ENCODE results near the gene TNIP1.

The TNIP1 gene

GRCh38 chr5:150999704-151000442, 81.0 kb downstream of the TNIP1 start:
- in situ Hi-C loops (cut with HindIII; ENCODE audit: low pct_unique_long_range_greater_than_20kb, low sequenced_read_pairs): no loop called here
- peak in 1 of 2 experiments; percentile 84 for DNase-seq (ENCODE audit: low read depth in 1 of 2, low spot score in 1 of 2)
- TF ChIP-seq JUND (IDR thresholded peaks at IDR 0.05; ENCODE audit: low read depth): no peak

- in situ Hi-C loops (cut with HindIII; ENCODE audit: low pct_unique_long_range_greater_than_20kb, low sequenced_read_pairs): no loop called here
- peak in 1 of 2 experiments; percentile 75 for DNase-seq (ENCODE audit: low read depth in 1 of 2, low spot score in 1 of 2)
- no peak for TF ChIP-seq JUND (IDR thresholded peaks at IDR 0.05; ENCODE audit: low read depth)
Observed at GRCh38 chr5:150993826-150994412, 86.9 kb downstream of the TNIP1 start.

GRCh38 chr5:150993422-150993821, 87.4 kb downstream of the TNIP1 start:
- no peak for TF ChIP-seq JUND (IDR thresholded peaks at IDR 0.05; ENCODE audit: low read depth)
- in situ Hi-C loops (cut with HindIII; ENCODE audit: low pct_unique_long_range_greater_than_20kb, low sequenced_read_pairs): no loop called here
- no peak for DNase-seq (ENCODE audit: low read depth in 1 of 2, low spot score in 1 of 2)

- in situ Hi-C loops (cut with HindIII; ENCODE audit: low pct_unique_long_range_greater_than_20kb, low sequenced_read_pairs): no loop called here
- no peak for TF ChIP-seq JUND (IDR thresholded peaks at IDR 0.05; ENCODE audit: low read depth)
- no peak for DNase-seq (ENCODE audit: low read depth in 1 of 2, low spot score in 1 of 2)
Observed at GRCh38 chr5:150992705-150993104, 88.1 kb downstream of the TNIP1 start.

DNA sequence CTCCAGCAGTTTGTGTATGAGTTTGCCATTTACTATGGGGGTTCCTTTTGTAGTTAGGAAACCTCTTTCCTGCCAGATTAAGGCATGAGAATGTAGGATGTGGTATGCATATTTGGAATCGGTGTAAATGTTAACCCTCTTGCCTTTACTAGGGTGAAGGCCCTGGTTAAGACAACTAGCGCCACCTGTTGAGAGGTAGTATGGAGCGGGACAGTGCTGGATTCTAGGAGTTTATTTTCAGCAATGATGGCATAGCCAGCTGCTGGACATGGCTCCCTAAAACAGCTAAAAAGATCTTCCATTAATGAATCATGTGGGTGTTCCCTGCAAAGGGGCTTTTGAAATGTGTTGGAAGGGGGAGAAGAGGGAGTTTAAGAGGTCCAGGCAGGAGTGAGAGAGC, 91.1 kb downstream of the TNIP1 start:
- DNase-seq (ENCODE audit: low read depth in 1 of 2, low spot score in 1 of 2): peak in 1 of 2 experiments; percentile 46
- in situ Hi-C loops (cut with HindIII; ENCODE audit: low pct_unique_long_range_greater_than_20kb, low sequenced_read_pairs): no loop called here
- no peak for TF ChIP-seq JUND (IDR thresholded peaks at IDR 0.05; ENCODE audit: low read depth)

DNA sequence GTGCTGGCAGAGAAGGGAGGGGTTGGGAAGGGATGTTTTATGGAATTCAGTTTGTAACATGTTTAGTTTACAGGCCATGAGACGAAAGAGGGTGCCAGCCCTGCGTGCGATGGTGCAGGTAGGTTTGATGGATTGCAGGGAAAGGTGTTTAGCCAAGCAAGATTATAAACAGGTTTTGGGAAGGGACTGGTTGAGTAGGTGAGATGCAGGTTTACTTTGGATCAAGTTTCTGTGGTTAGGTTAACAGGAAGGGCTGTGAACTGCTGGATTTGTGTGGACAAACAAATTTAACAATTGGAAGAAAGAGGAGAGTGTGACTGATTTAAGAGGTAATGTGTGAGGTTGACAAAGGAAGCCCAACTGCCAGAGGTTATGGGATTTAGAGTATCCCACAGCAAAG, 93.1 kb downstream of the TNIP1 start:
- no peak for TF ChIP-seq JUND (IDR thresholded peaks at IDR 0.05; ENCODE audit: low read depth)
- DNase-seq (ENCODE audit: low read depth in 1 of 2, low spot score in 1 of 2): peak in 1 of 2 experiments; percentile 89
- in situ Hi-C loops (cut with HindIII; ENCODE audit: low pct_unique_long_range_greater_than_20kb, low sequenced_read_pairs): no loop called here
